Measurements from ENCODE around the gene ATP6V0A4. TPM values are rescaled to one million over a fixed set of nuclear protein-coding genes. Genes with fewer than 3 reads are reported as not detected.

The ATP6V0A4 gene
- total RNA-seq, 4 donors from 2014 or later, result not detected

DNA sequence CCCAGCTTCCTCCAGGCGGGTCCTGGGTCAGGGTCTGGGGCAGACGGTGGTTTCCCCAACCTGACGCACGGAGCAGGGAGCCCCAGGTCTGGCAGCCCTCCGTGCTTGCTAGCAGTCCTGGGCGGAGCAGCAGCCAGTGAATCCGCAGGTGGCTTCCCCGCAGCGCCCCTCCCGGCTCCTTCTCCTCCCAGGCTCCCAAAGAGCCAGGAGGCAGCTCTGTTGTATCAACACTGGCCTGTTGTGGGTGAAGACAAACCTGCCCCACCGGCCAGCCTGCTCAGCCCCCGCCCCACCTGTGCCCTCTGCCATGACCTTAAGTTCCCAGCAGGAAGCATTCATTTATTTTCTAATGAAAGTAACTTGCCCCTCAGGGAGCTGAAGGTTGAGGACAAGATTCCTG lies 24.2 kb downstream of the ATP6V0A4 start:
- in situ Hi-C loops (cut with MboI; ENCODE audit: low sequenced_read_pairs in 4 of 4) (no loop called here), intact Hi-C loops (cut with DNase I; ENCODE audit: low total_unique reads) (no loop called here)
- Histone ChIP-seq H3K27ac (no peak overlapping the region), H3K4me1 (no peaks in the 10 kb centered on the region), H3K36me3 (no peaks in the 10 kb centered on the region), H3K27me3 (no peaks in the 10 kb centered on the region), H3K4me3 (no peak overlapping the region), H3K9me3 (no peaks in the 10 kb centered on the region)
- DNase-seq, result no peak
- TF ChIP-seq, protein P1, sequence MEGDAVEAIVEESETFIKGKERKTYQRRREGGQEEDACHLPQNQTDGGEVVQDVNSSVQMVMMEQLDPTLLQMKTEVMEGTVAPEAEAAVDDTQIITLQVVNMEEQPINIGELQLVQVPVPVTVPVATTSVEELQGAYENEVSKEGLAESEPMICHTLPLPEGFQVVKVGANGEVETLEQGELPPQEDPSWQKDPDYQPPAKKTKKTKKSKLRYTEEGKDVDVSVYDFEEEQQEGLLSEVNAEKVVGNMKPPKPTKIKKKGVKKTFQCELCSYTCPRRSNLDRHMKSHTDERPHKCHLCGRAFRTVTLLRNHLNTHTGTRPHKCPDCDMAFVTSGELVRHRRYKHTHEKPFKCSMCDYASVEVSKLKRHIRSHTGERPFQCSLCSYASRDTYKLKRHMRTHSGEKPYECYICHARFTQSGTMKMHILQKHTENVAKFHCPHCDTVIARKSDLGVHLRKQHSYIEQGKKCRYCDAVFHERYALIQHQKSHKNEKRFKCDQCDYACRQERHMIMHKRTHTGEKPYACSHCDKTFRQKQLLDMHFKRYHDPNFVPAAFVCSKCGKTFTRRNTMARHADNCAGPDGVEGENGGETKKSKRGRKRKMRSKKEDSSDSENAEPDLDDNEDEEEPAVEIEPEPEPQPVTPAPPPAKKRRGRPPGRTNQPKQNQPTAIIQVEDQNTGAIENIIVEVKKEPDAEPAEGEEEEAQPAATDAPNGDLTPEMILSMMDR (IDR thresholded peaks at IDR 0.05 in 4 of 5, conservative IDR thresholded peaks at IDR 0.05 in 1 of 5), result no peak
- TF ChIP-seq POLR2A (IDR thresholded peaks at IDR 0.05), result no peak
- no peak for ATAC-seq

DNA sequence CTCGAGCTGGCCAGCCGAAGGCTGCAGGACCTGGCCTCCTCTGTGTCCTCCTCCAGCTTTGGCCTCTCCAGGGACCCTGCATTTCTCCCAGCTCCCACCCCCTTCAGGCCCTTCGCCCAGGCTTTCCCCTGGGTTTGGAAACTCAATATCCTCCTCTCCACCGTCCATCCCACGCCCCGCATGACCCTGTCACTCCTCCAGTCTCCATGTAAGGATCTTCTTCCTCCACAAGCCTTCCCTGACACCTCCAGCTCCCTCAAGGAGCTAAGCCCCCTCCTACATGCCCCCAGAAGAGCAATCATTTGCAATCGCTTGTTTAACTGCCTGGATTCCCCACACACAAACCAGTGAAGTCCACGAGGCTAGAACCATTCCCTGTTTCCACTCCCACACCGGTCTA lies 24.8 kb downstream of the ATP6V0A4 start:
- intact Hi-C loops (cut with DNase I; ENCODE audit: low total_unique reads), result no loop called here
- no peak for ATAC-seq

DNA sequence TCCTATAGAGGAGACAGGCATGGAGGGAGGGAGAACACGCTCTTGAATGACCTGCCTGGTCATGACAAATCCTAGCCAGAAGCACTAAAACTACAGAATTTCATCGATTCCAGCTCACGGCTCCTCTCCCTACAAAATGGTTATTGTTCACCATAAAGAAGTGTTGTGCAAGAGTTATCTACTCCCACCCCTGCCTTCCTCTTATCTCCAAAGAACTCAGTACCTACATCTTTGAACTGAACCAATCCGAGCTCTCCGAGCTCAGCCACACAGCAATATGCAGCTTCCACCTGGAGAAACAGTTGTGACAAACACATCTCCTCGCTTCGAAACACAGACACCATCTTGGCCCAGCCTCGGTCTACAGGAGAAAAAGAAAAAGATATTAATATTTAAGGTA lies 27.1 kb downstream of the ATP6V0A4 start:
- H3K27me3 ChIP-seq, result no peaks in the 10 kb centered on the region
- intact Hi-C loops (cut with DNase I; ENCODE audit: low total_unique reads), result no loop called here
- H3K9me3 ChIP-seq, result no peaks in the 10 kb centered on the region
- H3K27ac ChIP-seq, result no peak overlapping the region
- no peak for ATAC-seq
- no peak overlapping the region for H3K4me3 ChIP-seq
- TF ChIP-seq POLR2A (IDR thresholded peaks at IDR 0.05), result no peak
- TF ChIP-seq, protein P1 (IDR thresholded peaks at IDR 0.05 in 4 of 5, conservative IDR thresholded peaks at IDR 0.05 in 1 of 5), result no peak
- no peak for DNase-seq
- no peaks in the 10 kb centered on the region for H3K36me3 ChIP-seq
- in situ Hi-C loops (cut with MboI; ENCODE audit: low sequenced_read_pairs in 4 of 4), result no loop called here
- H3K4me1 ChIP-seq, result no peaks in the 10 kb centered on the region

More for the DNA sequence above, 24.8 kb downstream of the ATP6V0A4 start:
- no peaks in the 10 kb centered on the region for H3K4me1 ChIP-seq
- no peak for DNase-seq
- H3K4me3 ChIP-seq, result no peak overlapping the region
- no peak for TF ChIP-seq POLR2A (IDR thresholded peaks at IDR 0.05)
- TF ChIP-seq, protein P1 (IDR thresholded peaks at IDR 0.05 in 4 of 5, conservative IDR thresholded peaks at IDR 0.05 in 1 of 5), result no peak
- H3K27ac ChIP-seq, result no peak overlapping the region
- no peaks in the 10 kb centered on the region for H3K27me3 ChIP-seq
- in situ Hi-C loops (cut with MboI; ENCODE audit: low sequenced_read_pairs in 4 of 4), result no loop called here
- H3K9me3 ChIP-seq, result no peaks in the 10 kb centered on the region
- H3K36me3 ChIP-seq, result no peaks in the 10 kb centered on the region

DNA sequence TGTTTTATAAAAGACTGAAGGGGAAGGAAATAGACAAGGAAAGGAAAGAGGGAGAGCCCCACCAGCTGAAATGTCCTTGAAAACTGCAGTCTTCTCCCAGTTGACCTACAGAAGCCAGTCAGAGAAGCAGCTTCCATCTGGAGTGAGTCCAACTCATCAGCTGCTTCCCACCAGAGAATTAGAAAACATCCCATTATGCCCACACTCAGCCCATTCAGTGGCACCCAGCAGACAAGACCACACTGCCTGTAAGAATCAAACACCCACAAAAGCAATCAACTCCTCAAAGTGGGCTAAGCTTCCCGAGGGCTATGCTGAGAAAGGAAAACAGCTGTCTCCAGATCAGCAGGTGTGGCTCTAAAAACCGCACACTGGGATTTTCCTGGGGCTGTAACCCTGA lies 29.8 kb downstream of the ATP6V0A4 start:
- TF ChIP-seq, protein P1 (IDR thresholded peaks at IDR 0.05 in 4 of 5, conservative IDR thresholded peaks at IDR 0.05 in 1 of 5), result no peak
- TF ChIP-seq POLR2A (IDR thresholded peaks at IDR 0.05), result no peak
- ATAC-seq (no peak), DNase-seq (no peak)
- no peak overlapping the region for H3K4me3 ChIP-seq
- H3K36me3 ChIP-seq, result no peaks in the 10 kb centered on the region
- H3K27ac ChIP-seq, result no peak overlapping the region
- in situ Hi-C loops (cut with MboI; ENCODE audit: low sequenced_read_pairs in 4 of 4), result no loop called here
- intact Hi-C loops (cut with DNase I; ENCODE audit: low total_unique reads), result no loop called here
- no peaks in the 10 kb centered on the region for H3K4me1 ChIP-seq
- H3K9me3 ChIP-seq, result no peaks in the 10 kb centered on the region
- H3K27me3 ChIP-seq, result no peaks in the 10 kb centered on the region

DNA sequence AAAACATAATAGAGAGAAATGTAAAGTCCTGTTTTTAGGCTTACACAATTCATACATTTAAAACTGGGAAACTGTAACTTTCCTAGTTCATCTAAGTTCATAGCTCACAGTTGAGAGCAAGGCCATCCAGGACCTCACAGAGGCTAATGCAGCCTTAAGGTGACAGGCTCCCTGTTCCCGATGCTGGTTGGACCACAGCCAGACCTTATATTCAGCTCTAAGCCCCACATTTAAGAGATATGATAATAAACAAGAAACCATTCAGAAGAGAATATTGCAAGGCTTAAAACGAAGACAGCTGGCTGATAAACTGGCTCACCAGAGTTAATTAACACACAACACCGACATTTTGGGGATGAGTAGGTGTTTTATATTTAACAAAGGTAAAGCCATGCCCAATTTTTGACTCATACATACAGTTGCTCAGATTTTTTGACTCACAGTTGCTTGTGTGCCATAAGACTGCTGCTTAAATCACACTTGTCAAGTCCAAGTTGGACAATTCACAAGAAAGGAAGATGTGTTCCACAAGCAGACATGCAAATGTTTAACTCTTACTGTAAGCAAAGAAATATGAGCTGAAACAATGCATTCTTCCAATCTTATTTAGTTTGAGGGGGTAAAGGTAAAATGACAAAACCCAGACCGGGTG lies 41.3 kb downstream of the ATP6V0A4 start:
- DNase-seq (no peak), ATAC-seq (no peak)
- Histone ChIP-seq H3K4me1 (no peaks in the 10 kb centered on the region), H3K27me3 (no peaks in the 10 kb centered on the region), H3K36me3 (no peaks in the 10 kb centered on the region), H3K9me3 (no peaks in the 10 kb centered on the region), H3K27ac (no peak overlapping the region), H3K4me3 (no peak overlapping the region)
- intact Hi-C loops (cut with DNase I; ENCODE audit: low total_unique reads), result no loop called here
- TF ChIP-seq, protein P1 (IDR thresholded peaks at IDR 0.05 in 4 of 5, conservative IDR thresholded peaks at IDR 0.05 in 1 of 5), result no peak
- no peak for TF ChIP-seq POLR2A (IDR thresholded peaks at IDR 0.05)
- in situ Hi-C loops (cut with MboI; ENCODE audit: low sequenced_read_pairs in 4 of 4), result no loop called here
